ENCODE data around the gene ITGA2.

DNA sequence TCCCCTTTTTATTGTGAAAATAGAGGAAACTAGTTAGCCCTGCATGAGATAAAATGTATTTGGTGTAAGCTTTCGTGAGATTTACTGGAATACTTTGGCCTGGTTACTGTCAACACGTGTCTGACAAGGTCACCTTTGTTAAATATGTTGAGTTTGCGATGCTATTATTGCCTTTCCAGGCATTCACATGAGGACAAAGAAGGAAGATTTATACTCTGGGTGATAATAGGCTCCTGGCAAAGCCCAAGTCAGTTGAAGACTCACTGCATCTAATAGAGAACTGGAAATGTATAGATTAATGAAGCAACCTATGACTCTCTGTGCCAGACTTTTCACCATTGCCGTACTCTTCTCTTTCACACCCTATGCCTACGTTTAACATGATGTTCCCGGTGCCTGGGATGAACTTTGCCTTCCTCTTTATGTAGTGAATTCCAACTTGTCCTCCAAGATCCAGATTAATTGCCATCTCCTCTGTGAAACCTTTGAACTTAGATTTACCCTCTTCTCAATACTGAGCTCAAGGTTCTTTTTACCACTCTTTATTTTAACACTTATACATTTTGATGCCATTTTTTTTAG, 33.9 kb downstream of the ITGA2 start:
- TF ChIP-seq, protein P1, sequence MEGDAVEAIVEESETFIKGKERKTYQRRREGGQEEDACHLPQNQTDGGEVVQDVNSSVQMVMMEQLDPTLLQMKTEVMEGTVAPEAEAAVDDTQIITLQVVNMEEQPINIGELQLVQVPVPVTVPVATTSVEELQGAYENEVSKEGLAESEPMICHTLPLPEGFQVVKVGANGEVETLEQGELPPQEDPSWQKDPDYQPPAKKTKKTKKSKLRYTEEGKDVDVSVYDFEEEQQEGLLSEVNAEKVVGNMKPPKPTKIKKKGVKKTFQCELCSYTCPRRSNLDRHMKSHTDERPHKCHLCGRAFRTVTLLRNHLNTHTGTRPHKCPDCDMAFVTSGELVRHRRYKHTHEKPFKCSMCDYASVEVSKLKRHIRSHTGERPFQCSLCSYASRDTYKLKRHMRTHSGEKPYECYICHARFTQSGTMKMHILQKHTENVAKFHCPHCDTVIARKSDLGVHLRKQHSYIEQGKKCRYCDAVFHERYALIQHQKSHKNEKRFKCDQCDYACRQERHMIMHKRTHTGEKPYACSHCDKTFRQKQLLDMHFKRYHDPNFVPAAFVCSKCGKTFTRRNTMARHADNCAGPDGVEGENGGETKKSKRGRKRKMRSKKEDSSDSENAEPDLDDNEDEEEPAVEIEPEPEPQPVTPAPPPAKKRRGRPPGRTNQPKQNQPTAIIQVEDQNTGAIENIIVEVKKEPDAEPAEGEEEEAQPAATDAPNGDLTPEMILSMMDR (conservative IDR thresholded peaks at IDR 0.05; ENCODE audit: low read depth, low read length), result no peak
- TF ChIP-seq EZH2 (IDR thresholded peaks at IDR 0.05; ENCODE audit: low read length, unreplicated experiment) (no peak), EZH2phosphoT487 (IDR thresholded peaks at IDR 0.05; ENCODE audit: borderline replicate concordance, low read length) (no peak)
